DMS79 treated with DMSO at 0.1 percent for 48 hours (cell line): Measurements from ENCODE around the gene RBMS3.

Experiments
- DNase-seq: peaks from one replicate; lab custom pipeline; 2025; lab: John Stamatoyannopoulos, UW

The RBMS3 gene

DNA sequence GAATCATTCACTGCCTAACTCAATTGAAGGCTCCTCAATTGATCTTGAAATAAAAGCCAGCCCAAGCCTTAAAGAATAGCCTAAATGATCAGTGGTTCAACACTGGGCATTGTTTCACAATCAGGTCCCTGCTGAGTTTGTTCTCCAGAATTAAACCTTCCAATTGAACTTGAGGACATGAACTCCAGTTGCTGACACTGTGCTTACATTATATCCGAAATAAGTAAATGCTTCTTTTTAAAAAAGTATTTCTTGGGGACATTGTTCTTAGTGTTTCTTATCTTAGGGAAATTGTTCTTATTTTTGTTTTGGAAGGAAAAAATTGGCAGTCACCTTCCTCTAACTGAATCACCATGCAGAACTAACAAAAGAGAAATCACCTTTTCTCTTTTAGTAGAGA, 450.2 kb downstream of the RBMS3 start:
- DNase-seq: no peak

DNA sequence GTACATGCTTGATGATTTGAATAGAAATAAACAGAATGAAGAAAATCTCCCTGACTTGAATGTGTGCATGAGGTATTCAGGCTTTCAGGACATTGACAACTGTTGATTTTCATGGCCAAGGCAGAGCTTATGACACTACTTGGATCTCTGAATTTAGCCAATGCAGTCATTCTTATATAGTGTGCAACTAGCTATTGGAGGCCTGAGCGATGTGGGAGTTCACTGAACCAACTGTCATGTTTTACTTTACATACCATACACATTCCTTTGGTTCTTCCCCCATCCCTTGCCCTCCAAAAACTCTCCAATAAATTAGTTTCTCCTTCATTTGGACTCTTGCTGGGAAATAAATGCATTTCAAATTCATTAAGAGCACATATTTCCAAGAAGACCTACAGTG, 460.4 kb downstream of the RBMS3 start:
- DNase-seq: no peak

DNA sequence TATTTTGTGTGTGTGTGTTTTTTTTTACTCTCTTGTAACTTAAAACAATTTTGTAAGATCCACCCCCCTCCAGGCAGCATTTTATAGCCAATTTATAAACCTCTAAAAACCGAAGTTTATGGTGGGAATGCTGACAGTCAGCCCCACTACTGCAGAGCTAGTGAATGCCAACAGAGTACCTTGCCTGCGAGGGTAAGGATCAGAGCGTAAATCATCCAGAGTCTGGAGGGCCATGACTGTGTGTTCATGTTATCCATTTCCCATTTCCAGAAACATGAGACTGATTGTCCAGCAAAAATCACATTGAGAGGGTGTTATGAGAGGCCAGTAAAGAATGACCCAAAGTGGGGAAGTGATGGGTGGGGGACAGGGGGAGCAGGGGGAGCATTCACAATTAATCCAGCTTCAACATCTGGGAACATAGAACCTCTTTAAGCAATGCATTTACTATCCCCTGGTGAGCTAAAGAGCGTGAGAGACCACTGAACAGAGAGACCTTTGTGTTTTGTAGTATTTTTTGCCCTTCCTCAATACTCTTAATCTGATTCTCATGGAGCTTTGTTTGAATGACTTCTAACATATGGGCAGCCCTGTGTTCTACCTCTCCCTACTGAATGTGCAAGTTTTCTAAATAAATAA, 464.5 kb downstream of the RBMS3 start:
- no peak for DNase-seq

DNA sequence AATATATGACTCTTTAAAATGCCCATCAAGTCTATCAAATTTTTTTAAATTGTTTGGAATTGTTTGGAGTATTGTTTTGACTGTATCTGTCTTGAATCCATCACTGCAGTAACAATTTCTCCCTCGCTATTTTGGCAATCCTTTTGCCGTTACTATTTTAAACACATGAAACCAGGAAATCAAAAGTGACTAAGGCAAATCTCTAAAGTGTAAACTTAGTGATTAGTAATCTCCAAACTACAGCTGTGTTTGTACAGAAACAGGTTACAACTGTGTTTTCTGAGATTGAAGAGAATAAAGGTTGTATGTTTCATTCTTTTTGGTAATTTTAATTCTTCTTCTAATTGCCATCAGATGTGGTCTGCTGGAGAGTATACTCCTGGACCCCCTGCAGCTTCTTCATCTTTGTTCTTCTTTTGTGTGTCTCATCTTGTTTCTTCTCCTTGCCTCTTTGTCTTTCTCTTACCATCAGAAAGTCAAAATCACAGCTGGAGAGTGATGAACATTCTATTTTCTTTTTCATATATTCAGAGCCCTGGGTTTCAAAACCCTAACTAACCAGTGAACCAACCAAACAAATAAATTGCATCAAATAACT, 465.4 kb downstream of the RBMS3 start:
- no peak for DNase-seq

DNA sequence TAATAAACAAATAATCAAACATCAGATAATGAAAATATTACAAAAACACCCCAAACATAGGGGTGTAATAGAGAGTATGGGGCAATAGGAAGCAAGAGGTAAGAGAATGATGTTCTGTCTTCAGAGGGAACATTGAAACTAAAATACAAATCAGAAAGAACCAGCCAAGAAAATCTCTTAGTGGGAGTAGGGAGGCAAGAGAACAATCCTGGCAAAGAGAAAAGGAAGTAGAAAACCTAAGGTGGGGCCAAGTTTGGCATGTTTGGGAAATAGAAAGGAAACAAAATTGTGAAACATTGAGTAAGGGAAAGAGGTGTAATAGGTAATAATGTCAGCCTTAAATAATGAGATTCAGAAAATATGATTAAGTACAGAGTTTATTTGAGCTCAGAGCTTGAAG, 467.1 kb downstream of the RBMS3 start:
- no peak for DNase-seq

DNA sequence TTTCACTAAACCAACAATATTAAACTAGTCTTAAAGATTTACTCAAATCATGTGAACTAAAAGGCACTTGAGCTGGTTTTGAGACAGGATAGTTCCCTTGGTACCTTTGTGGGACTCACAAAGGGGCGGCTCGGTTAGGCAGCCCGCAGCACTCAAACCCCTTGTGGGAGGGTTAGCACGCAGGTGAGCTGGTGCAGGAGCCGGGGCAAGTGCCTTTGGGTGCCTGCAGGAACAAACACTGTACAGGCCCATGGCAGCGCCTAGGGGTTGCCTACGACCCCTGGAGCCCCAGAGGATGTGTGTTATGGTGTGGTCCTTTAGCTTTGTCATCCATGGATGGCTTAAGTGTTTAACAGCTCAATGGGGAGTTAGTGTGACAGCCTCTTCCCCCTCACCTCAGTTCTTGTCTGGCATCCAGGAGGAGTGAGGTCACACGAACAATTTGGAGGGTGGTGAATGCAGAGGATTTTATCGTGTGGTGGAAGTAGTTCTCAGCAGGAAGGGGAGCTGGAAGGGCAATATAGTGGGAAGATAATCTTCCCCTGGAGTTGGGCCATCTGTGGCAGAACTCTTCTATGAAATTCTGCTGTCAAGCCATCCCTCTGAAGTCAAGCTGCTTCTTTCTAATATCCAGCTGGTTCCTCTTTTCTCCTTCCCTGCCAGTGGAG, 470.9 kb downstream of the RBMS3 start:
- no peak for DNase-seq

DNA sequence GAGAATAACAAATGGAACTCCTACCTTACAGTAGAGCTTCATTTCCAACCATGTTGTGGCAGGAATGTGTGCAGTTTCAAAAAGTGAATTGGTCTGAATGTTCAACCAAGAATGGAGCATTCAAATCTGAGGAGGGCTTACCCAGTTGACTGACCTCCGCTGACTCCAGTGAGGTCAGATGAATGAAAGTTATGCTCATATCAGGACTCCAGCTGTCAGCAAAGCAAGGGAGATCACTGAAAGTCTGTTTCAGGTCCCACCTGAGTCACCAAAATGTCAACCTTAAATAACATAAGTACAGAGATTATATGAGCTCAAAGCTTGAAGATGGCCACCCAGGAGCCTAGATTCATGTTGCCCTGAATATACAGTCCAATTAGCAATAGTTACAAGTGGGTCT, 473.5 kb downstream of the RBMS3 start:
- DNase-seq: no peak

DNA sequence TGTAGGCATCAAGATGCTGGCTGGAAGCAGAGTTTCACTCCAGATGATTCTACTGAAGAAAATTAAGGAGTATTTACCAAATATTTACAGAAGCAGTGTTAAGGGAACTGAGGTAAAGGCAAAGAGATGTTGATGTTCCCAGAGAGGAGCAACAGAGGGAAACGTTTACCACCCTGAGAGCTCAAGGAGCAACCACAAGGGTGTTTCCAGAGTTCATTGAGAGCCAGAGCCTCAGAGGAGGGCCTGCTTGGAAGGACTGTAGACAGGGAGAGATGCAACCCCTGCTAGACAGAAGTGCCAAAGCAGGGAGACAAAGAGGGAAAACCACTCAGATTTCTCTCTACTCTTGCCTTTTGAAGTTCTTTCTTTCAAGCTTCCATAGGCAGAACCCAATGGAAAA, 474.5 kb downstream of the RBMS3 start:
- no peak for DNase-seq

DNA sequence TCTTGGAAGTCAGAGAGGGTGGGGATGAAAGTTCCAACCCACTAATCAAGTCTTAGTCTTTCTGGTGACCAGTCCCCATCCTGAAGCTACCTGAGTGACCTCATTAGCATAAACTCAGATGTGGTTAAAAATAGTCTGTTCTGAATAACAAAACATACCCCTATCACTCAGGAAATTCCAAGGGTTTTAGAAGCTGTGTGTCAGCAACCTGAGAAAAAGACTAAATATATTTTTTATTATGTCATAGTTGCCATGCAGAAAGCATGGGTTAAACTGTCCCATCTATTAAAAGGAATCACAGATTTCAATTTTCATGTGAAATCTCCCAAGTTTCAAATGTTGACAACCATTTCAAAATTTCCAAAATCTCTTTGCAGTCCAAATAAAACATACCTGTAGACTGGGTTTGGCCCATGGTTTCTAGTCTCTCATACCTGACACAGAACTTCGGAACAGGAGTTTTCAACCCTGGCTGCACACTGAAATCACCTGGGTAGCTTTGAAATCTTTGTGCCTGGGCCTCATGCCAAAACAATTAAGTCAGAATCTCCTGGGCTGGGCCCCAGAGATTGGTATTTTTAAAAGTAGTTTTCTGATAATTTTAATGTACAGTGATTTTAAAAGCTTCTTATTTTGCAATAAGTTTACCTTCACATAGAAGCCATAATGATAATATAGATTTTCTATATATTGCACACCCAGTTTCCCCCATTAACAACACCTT, 476.3 kb downstream of the RBMS3 start:
- peak; percentile 20 for DNase-seq

DNA sequence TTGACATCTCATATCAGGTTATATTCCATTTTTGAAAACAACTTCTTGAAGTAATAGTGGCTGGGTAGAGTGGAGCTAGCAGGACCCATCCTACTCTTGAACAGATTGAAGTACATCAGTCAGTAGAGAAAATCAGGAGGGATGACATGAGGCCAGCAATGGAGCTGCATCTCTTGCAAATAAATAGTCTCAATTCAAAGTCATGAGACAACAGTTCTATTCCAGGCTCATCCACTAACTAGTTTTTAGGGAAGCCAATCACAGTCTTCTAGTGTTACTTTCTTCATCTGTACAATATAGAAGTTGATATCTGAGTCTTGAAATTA, 477.2 kb downstream of the RBMS3 start:
- no peak for DNase-seq

DNA sequence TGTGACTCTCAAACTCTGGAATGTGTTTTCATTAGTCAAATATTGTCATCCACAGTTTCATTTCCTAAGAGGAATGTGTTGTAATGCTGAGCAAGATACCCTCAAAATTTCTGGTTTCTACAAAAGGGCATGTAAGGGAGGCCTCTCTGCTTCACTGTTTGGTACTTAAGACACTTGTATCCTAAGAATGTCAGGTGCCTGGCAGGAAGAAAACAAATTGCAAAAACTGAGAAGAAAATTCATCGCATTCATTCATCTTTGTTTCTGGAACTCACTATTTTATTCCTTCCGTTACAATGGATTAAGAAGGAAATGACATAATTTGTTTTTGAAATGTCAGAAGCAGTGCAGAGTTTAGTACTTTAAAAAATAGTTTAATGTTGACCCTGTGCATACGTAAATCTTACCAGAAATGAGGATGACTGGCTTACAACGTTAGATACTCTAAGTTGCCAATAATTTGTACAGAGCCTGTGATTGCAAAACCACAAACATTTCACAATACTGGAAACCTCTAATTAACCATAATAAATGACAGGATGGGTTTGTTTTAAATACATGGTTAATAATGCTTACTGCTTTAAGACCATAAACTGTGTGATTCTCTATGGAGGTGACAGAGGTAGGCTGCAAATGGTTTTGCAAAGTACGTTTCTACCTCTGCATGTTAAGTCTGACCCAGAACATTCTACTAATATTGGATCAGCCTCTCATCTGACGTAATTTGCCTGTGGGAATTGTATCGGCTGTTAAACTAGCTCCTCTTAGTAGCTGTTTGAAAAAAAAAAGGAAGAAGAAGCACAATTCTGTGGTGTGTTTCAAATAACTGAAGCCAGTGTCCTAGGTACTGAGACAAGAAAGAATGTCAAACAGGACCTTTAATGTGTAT, 477.8 kb downstream of the RBMS3 start:
- DNase-seq: no peak

DNA sequence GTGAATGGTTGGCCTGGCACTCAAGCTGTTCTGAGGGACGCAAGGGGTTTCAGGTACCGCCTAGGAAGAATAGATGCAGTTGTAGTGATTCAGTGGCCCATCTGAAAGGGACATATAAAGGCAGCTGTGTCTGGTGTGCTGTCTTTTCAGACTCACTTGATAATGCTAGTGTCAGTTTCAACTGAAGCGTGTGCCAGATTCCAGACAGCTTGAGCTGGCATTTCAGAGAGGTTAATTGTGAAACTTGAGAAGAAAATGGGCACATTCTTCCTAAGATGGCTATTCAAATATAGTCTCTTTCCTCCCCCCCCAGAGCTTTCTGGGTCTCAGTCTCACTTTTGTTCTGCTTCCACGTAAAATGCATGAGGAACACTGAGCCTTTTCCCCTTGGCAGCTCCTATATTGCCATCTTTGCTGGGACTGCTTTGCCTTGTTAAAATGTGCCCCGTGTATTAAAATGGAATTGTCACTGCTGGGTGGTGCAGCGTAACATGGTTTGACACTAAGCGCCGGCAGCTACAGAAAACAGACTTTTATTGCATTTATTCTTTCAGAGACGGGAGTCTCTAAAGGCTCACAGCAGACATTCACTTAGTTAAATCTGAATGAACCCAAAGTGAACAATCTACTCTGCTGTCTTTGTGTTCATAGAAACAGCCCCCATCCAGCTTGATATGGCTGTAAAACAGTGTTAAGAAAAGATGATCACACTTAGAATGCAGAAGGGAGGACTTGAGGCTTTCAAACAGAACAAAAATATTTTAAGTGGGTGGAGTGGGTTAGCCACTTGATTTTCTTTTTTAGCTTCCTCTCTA, 478.7 kb downstream of the RBMS3 start:
- DNase-seq: peak; percentile 5

DNA sequence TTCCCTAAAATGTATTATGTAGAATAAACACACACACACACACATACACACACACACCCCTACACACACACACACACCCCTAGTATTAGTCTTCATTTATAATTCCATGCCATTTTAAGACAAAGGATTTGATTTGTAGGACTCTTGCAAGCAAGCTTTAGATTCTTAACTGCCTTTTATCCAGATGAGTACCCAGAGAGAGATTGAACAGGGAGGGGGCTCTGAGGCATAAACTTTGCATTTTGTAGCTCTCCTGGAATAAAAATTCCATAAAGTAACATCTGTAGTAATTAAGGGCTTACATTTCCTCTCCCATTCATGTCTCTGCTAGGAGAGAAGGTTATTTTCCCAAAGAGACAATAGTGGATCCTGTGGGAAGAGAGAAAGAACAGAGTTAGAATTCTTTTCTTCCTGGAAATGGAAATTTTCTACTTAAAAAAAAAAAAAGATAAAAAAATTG, 479.4 kb downstream of the RBMS3 start:
- no peak for DNase-seq

DNA sequence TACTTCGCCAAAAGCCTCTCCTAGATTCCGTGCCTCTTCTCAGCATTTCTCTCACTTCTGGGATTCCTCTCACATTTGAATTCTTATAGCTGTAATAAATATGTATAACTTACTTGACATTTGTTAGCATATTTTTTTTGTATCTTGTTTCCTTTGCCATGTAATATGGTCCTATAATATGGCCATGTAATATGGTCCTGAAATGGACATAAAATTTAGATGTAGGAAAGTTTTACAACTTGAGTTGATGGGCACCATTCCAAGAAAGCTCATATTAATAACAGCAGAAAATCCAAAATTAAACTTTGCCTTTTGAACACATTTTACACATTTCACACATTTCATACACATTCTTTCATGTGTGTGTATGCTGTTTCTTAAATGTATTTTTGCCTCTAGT, 480.6 kb downstream of the RBMS3 start:
- no peak for DNase-seq

DNA sequence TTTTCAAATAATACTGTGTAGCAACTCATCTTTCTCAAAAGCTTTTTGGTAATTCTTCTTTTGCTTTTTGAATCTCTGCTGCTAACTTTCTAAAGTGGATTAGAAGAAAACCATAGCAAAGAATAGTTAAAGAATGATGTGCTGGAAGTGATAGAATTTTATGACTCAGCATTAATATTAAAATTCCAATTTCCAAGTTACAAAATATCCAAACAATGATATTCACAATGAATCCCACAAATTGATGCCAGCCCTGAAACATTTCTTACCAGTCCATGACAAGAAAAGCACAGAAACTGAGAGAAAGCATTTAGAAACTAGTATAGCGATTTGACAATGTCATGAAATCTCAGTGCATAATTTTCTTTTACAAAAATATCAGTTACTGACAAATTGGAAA, 482.2 kb downstream of the RBMS3 start:
- DNase-seq: no peak

DNA sequence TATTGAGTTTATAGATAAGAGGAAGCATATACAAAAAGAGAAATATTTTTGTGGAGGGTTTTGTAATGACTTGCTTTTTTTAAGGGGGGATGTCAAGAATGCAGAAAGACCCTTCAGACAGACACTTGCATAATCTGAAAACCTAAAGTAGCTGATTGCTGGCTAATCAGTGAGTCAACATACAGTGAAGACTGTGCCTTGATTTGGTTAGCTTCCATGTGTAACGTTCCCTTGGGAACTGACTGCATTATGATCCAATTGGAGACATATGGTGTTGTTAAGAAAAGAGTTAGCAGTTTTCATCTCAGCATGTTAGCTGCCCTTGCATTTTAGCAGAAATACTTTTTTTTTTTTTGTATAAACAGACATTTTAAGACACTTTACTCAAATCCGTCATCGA, 483.2 kb downstream of the RBMS3 start:
- DNase-seq: no peak

DNA sequence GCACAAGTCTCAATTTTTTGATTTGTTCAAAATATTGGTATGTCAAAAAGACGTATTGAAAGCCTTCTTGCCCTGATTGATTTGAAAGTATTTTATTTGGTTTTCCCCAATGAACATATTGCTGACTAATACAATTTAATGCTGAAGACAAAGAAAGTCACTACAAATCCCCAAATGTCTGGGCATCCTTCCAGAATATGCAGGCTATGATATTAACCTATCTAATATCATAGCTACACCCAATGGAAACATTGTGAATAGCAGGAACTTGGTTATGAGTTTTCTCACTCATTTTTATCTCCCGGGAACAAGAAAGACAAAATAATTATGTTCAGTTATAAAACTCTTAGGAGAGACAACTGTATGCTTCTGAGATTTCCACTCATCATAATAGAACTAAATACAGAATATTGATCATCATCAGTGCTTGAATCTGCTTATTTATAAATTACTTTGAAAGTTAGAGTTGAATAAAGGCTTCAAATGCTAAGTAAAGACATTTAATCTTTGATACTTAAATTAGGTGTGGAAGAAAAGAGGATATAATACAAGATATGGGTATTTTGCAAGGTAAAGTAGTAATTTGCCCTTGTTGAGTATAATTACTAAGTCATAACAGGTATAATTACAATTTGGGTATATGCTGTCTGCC, 483.9 kb downstream of the RBMS3 start:
- no peak for DNase-seq

DNA sequence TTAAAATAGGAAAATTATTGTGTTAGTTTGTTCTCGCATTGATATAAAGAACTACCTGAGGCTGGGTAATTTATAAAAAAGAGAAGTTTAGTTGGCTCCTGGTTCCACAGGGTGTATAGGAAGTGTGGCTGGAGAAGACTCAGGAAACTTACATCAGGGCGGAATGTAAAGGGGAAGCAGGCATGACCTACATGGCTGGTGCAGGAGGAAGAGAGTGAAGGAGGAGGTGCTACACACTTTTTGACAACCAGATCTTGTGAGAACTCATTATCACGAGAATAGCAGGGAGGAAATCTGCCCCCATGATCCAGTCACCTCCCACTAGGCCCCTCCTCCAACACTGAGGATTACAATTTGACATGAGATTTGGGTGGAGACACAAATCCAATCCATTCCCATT, 490.7 kb downstream of the RBMS3 start:
- no peak for DNase-seq

DNA sequence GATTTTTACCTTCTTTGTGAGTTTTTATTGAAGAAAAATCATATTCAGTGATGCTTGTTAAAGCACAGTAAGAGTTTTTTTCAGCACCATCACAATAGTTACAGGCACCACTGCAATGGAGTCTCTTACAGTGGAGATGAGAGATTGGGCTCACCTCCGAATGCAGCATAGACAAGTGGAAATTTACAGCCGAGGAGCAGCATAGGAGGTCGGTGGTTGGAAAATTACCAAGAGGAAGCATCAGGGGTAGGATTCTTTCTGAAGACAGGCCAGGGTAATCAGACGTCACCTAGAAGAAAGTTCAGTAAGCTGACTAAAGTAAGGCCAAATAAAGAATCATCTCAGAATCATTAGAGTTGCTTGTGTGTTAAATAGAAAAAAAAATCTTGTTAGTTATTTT, 491.6 kb downstream of the RBMS3 start:
- DNase-seq: no peak

DNA sequence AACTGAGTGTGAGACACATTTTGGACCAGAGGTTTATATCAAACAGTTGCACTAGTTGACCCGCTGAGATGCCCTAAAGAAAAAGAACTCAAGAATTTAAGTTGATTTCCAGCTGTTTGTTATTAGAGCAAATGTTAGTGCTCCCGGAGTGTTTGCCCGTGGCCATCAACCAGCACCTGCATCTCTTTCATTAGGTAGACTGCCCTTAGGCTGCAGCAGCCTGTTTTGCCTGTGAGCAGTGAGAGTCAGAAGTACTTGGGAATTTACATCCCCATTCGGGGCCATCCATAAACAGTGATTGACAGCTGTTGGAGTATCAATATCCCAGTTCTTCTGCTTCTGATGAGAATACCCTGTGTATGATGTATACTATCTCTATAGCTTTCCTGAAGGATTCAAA, 492.6 kb downstream of the RBMS3 start:
- no peak for DNase-seq

DNA sequence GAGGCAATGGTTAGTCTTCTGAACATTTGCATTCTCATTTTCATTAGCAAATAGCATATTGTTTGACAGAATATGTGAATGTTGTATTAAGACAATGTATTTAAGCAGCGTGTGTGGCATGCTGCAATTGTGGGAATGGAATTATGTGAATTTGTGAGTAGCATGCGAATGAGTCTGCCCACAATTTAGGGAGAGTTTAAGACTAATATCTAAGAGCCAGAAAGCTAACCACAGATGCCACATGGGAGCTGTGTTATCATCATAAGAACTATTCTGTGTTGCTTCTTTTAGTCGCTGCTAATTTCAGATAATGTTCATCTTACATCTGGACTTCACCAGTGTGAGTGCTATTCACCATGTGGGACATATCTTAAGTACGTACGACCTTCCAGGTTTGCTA, 494.5 kb downstream of the RBMS3 start:
- no peak for DNase-seq
